MM.1S (cell line): ENCODE measurements around the gene RASGRF2.

ENCODE experiments used
- CTCF ChIP-seq: fragments of 300-600 bp; sonication (generic); IDR thresholded peaks from 2 replicates; pipeline ENCODE4 v1.5.1; 2016; ENCODE audit warnings: antibody characterized with exemption, low read length, mixed read lengths
- EZH2 ChIP-seq: fragments of 300-600 bp; sonication (generic); optimal IDR thresholded peaks from 2 replicates; pipeline ENCODE3; 2017; ENCODE audit warnings: low read depth, mild to moderate bottlenecking, antibody characterized with exemption, low read length, mixed read lengths

- TF ChIP-seq CTCF = no peak
- TF ChIP-seq EZH2 = no peak
These were observed 229.8 kb downstream of the RASGRF2 start for GRCh38 chr5:81189875-81190498.
